Measurements from ENCODE around the gene UMODL1.

Gene UMODL1

DNA sequence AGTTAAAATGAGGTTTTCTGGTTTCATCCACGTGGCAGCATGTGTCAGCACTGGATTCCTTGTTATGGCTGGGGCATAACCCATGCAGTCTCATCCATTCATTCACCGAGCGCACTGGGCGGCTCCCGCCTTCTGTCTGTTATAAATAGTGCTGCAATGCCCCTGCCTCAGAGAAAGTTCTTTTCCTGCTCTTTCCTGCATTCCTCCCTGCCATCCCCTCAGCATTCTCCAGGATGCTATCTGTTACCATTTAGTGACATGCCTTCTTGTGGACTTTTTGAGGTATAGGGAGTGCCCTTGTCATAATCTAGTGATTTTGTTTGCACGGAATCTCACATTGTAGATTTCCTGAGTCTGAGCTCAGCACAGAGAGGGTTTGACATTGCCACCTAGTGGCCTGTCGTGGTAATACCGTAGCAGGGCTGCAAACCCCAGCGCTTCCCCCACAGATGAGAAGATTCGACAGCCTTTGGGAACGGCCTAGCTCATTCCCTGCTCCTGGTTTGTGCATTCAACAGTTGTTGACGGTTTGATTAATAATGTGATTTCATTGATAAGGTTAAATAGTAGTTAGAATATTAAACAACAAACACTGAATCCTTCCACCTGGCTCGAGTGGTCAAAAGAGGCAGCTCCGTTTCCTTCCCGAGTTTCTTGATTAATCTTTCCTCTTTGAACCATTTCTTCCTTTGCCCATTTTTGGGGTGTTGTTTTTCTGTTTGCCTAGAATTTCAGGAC, 46.3 kb downstream of the UMODL1 start:
- peak; percentile 64 for DNase-seq (ENCODE audit: low read depth)

DNA sequence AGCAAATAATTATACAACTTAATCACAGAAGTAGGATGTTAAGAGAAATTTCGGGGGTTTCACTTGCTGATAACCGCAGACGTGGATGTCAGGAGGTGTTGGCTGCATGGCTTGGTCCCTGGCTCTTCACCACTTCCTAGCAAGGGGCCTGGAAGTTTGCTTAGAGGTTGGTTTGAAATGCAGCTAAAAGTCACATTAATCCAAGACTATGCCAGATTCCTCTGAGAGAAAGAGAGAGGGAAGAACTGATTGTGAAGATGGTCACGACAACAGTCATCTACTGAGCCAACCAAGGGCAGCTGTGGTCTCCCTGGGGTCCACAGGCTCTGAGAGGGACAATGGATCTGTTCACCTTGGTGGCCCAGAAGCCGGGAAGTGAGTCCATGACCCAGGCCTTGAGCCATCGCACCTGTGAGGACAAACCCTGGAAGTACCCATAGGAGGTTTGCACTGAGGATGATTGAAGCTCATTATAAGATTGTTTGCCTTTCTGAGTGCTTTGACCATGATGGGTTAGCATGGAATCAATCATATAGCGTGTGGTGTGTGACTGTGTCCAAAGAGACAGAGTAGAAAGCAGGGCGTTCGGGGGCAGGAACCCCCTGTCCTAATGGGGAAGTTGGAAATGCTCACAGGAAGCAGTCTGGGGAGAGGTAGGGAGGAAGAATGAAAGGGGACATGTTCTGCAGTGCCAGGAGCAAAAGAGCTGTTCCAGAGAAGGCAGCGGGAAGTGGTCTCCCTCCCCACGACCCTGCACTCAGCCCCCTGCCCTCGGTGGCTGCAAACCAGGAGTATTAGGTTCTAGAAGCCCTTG, 47.1 kb downstream of the UMODL1 start:
- no peak for DNase-seq (ENCODE audit: low read depth)

GRCh38 chr21:42118901-42119300, 47.8 kb downstream of the UMODL1 start:
- DNase-seq (ENCODE audit: low read depth): no peak

DNA sequence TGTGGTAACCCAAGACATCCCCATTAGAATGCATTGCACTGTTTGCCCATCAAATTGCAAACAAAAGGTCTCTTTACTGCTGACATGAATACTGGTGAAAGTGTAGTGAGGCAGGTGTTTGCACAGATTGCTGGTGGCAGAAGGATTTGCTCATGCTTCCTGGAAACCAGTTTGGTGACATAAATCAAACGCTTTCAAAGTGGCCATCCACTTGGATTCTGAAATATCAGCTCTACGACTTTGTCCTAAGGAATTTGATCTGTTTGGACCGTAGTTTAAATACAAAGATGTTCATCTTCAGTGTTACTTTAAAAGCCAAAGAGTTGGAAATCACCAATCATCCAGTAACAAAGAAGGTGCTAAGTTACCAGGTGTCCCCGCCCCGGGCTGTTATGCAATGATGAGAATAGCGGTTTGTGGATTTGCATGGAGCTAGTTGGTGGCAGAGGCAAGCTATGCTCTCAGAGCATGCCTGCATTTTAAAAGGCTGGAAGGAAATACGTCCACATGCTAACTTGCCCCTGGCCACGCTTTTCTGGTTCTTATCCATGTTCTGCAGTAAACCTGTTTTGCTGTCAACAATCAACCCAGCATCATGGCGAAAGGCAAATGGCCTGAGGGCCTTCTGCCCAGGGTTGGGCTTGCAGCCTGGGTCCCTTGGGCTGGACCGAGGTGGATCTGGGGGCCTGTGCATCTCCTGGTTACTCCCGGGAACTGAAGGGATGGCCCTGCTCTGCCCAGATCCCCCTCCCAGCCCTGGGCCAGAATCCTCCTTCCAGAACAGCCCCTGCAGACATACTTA, 49.2 kb downstream of the UMODL1 start:
- DNase-seq (ENCODE audit: low read depth): no peak

- DNase-seq (ENCODE audit: low read depth): no peak
Observed at GRCh38 chr21:42120903-42121535, 49.9 kb downstream of the UMODL1 start.

- DNase-seq (ENCODE audit: low read depth): no peak
Observed at GRCh38 chr21:42121794-42122193, 50.7 kb downstream of the UMODL1 start.

- DNase-seq (ENCODE audit: low read depth): no peak
Observed at GRCh38 chr21:42122398-42122797, 51.3 kb downstream of the UMODL1 start.

DNA sequence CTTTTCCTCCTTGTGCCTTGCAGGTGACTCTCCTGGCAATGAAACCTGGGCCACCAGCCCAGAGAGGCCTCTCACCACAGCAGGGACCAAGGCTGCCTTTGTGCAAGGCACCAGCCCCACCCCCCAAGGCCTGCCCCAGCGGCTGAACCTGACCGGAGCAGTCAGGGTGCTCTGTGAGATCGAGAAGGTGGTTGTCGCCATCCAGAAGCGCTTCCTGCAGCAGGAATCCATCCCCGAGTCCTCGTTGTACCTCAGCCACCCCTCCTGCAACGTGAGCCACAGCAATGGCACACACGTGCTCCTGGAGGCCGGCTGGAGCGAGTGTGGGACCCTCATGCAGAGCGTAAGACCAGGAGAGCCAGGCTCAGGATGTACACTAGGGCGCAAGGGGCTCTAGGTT, 51.7 kb downstream of the UMODL1 start:
- no peak for DNase-seq (ENCODE audit: low read depth)

GRCh38 chr21:42123219-42123908, 52.2 kb downstream of the UMODL1 start:
- DNase-seq (ENCODE audit: low read depth): no peak

DNA sequence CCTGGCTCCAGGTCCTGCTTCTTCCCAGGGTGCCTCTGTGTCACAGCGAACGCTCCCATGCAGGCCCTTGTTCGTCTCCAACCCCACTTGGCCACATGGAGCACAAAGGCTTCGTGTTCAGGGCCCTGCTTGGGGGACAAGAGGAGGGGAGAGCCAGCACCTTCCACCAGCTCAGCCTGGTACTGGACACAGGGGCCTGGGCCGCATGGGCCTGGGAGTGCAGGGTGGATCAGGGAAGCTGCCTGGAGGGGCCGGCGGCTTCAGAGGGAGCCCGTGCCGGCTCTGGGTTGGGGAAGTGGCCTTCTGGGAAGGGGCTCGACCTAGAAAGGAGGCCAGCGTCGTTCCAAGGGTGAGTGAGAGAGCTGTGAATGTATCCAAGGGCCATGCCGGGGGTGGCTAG, 53.0 kb downstream of the UMODL1 start:
- no peak for DNase-seq (ENCODE audit: low read depth)

GRCh38 chr21:42124826-42125570, 53.9 kb downstream of the UMODL1 start:
- no peak for DNase-seq (ENCODE audit: low read depth)

DNA sequence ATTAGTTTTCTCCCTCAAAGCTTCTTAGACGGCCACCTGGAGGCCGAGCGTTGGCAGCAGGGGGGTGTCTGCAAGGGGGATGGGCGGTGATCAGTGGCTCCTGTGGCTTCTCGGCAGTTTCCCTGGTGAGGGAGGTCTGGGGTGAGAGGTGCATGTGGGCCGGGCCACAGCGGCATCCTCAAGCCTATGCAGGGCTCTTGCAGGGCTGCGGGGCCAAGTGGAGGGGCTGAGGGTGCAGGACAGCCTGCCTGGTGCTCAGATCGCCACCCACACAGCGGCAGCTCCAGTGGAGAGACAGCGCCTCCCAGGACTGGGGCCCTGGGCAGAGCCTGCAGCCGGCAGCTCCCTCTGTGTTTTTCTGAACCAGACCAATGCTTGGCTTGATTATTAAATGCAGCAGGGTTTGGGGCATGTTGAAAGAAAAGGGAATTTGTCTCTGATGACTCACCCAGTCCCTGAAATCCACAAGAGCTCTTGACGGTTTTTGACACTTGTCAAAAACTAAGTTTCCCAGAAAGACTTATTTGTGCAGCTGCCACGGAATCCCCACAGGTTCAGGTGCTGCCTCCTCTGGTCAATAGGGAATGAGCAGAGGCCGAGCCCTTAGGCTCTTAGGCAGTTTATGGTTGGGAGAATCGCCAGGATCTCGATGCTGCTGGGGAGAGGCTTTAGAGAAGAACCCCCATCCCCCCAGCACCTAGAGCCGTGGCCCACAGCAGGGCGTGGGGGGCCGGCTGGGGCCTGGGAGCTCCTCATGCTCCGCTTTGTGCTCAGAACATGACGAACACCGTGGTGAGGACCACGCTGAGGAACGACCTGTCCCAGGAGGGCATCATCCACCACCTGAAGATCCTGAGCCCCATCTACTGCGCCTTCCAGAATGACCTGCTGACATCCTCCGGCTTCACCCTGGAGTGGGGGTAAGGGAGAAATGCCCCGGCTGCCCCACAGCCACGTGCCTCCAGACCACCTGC, 54.7 kb downstream of the UMODL1 start:
- DNase-seq (ENCODE audit: low read depth): peak; percentile 38

- DNase-seq (ENCODE audit: low read depth): no peak
Observed at GRCh38 chr21:42127164-42128150, 56.3 kb downstream of the UMODL1 start.

DNA sequence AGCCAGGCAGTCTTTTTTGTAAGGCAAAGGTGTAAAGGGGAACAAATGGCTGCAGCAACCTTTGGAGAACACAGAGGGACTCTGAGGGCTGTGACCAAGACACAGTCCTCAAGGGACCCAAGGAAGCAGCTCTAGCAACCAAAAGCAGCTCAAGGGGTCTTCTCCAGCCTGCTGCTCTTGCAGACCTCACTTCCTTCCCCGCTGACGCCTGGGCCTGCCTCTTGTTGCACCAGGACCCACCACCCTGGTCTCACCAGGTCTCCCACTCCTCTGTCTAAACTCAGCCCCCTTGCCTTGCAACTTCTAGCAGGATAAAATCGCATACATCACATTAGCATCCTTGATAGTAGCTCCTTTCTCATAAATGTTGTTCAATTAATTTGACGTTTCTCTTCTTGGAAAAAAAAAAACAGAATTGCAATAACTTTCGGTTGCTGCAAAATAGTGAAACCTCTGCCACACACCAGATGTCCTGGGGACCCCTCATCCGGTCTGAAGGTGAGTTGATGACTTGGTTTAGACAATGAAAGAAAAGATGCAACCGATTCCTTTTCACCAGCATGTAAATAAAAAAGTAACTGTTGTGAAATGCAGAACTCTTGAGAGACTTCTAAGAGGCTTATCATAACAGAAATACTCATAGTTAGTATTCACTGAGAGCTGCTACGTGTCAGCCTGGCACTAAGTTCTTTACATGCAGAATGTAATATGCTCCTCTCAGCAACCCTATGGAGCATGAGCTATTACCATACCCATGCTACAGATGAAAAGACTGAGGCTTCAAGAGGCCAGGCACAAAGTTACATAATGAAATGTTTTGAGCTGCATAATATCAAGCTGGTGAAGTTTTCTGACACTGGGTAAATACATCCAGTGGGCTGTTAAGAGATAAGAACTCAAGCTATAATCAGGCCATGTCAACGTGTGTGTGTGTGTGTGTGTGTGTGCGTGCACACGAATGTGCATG, 58.5 kb downstream of the UMODL1 start:
- DNase-seq (ENCODE audit: low read depth): no peak

DNA sequence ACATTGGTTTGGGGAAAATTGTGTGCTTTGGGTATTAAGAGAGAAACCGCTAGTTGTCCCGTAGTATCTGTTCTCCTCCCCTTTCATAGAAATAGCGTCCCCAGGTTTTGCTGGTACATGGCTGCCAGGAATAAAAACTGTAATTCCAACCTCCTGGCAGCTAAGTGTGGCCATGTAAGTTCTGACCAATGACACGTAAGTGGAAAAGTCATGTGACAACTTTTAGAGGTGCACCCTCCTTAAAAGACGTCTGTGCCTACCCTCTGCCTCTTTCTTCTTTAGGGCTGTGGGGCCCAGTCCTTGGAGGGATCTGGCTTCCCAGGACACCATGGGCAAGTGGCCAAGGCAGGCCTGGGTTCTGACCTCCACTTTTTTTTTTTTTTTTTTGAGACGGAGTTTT, 59.3 kb downstream of the UMODL1 start:
- DNase-seq (ENCODE audit: low read depth): no peak

DNA sequence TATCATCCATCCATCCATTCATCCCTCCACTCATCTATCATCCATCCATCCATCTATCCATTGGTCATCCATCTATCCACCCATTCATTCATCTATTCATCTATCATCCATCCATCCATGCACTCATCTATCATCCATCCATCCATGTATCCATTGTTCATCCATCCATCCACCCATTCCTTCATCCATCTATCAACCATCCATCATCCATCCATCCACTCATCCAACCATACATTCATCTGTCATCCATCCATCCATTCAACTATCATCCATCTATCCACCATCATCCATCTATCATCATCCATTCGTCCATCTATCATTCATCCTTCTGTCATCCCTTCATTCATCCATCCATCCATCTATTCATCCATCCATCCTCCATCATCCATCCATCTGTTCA, 61.1 kb downstream of the UMODL1 start:
- no peak for DNase-seq (ENCODE audit: low read depth)

DNA sequence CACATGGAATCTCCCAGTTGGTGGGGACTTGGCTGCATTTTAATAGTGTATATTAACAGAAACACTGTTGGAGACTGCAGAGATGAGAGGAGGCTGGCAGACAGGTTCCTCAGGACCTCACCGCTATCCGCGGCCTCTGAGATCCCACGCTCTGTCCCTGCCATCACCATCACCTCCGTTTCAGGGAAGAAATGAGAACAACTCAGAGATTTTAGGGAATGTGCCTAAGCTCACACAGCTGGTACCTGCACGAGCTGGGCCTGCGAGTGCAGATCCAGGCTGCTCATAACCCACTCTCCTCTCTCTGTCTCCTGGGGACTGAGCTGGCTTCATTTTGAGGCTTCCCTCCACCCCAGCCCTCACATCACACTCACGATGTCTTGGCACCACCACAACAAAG, 62.0 kb downstream of the UMODL1 start:
- no peak for DNase-seq (ENCODE audit: low read depth)

Data from stromal cell of bone marrow (primary cell).